ENCODE data around the gene ZNRF2. TPM values are rescaled to one million over a fixed set of nuclear protein-coding genes. Genes with fewer than 3 reads are reported as not detected.

The ZNRF2 gene
- total RNA-seq, 4 donors from 2014 or later: 44.2 to 57.4 (median 48.0) TPM

DNA sequence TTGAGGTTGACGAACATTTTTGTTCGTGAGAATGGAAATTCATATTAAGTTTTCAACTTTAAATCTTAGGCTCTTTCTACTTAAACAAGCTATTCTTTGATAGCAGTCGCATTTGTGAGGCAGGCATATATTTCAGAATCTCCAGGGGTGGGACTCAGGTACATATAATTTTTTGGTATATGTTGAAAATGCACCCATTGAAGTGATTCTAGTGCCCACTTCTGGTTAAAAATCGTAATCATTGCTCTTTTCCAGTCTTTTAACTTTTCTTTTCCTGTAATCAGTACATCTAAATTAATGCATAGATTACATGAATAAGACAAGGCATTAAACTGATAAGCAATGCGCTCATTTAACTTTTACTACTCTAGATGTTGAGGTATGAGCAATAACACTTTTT lies 67.8 kb downstream of the ZNRF2 start:
- peaks cover 24 to 29% of the 10 kb centered on the region in 2 donors for H3K4me1 ChIP-seq
- no peaks in the 10 kb centered on the region for H3K27me3 ChIP-seq
- H3K4me3 ChIP-seq (replicated peaks in 1 of 3): no peak overlapping the region
- no peaks in the 10 kb centered on the region for H3K9me3 ChIP-seq
- TF ChIP-seq, protein P1, sequence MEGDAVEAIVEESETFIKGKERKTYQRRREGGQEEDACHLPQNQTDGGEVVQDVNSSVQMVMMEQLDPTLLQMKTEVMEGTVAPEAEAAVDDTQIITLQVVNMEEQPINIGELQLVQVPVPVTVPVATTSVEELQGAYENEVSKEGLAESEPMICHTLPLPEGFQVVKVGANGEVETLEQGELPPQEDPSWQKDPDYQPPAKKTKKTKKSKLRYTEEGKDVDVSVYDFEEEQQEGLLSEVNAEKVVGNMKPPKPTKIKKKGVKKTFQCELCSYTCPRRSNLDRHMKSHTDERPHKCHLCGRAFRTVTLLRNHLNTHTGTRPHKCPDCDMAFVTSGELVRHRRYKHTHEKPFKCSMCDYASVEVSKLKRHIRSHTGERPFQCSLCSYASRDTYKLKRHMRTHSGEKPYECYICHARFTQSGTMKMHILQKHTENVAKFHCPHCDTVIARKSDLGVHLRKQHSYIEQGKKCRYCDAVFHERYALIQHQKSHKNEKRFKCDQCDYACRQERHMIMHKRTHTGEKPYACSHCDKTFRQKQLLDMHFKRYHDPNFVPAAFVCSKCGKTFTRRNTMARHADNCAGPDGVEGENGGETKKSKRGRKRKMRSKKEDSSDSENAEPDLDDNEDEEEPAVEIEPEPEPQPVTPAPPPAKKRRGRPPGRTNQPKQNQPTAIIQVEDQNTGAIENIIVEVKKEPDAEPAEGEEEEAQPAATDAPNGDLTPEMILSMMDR (IDR thresholded peaks at IDR 0.05): no peak
- no peak for TF ChIP-seq POLR2A (IDR thresholded peaks at IDR 0.05)
- H3K27ac ChIP-seq: no peak overlapping the region
- no peaks in the 10 kb centered on the region for H3K36me3 ChIP-seq
- intact Hi-C loops (cut with DNase I): no loop called here
- 94 to 95% methylated on average over 5 of the region's 5 CpGs for WGBS, 2 donors
- DNase-seq: no peak

DNA sequence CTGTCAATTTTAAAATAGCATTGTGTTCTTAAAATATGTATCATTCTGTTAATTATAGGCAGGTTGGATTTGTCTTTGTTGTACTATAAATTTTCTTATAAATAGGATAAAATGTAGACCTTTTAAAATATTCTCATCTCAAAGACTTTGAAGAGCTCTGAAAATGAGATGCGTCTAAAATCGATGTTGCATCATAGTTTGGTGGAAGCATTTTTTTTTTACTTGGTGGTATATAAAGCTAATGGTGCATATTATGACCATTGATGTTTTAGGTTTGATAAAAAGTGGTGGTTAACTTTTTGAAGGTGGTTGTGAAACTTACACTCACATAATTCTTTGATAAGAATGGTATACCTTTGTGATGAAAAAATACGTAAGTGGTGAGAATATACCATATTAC lies 69.1 kb downstream of the ZNRF2 start:
- no peaks in the 10 kb centered on the region for H3K36me3 ChIP-seq
- intact Hi-C loops (cut with DNase I): no loop called here
- no peak overlapping the region for H3K27ac ChIP-seq
- no peak for DNase-seq
- peaks cover 12 to 17% of the 10 kb centered on the region in 2 donors for H3K4me1 ChIP-seq
- H3K9me3 ChIP-seq: no peaks in the 10 kb centered on the region
- TF ChIP-seq POLR2A (IDR thresholded peaks at IDR 0.05): no peak
- TF ChIP-seq, protein P1 (IDR thresholded peaks at IDR 0.05): no peak
- H3K27me3 ChIP-seq: no peaks in the 10 kb centered on the region
- whole genome bisulfite sequencing, 2 donors: 96% methylated on average over 3 of the region's 3 CpGs
- no peak overlapping the region for H3K4me3 ChIP-seq (replicated peaks in 1 of 3)

DNA sequence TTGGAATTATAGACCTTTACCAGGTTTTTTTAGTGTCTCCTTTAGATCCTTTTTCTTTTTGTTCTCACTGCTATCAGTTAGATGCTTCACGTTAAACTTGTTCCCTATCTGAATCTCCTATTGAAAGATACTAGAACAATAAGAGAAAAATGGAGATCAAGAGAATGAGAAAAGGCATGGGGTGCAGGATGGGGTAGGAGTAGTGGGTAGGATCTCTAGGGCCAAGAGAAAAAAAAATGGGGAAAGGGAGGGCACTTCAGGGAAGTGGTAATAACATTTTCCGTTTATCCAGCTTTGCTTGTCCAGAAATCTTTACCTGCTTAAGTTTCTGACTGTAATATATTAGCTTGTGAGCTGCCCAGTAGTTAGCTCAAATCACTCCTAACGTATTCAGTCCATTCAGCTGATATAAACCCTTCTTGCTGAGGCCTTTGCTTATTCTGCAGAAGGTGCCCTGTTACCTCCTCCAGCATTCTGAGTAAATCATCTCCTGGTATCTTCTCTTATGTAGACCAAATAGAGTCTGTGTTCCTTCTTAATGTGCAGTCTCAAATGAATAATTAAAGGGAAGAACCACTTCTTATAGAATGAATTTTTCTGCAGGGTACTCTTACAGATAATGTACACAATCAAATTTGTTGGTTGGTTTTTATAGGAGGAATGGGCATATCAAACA lies 69.7 kb downstream of the ZNRF2 start:
- WGBS, 2 donors: 91 to 95% methylated on average over 3 of the region's 3 CpGs
- no peak overlapping the region for H3K27ac ChIP-seq
- TF ChIP-seq POLR2A (IDR thresholded peaks at IDR 0.05): no peak
- TF ChIP-seq, protein P1 (IDR thresholded peaks at IDR 0.05): no peak
- intact Hi-C loops (cut with DNase I): no loop called here
- H3K4me3 ChIP-seq (replicated peaks in 1 of 3): no peak overlapping the region
- no peaks in the 10 kb centered on the region for H3K9me3 ChIP-seq
- peaks cover 7 to 11% of the 10 kb centered on the region in 2 donors for H3K4me1 ChIP-seq
- DNase-seq: no peak
- H3K27me3 ChIP-seq: no peaks in the 10 kb centered on the region
- no peaks in the 10 kb centered on the region for H3K36me3 ChIP-seq

DNA sequence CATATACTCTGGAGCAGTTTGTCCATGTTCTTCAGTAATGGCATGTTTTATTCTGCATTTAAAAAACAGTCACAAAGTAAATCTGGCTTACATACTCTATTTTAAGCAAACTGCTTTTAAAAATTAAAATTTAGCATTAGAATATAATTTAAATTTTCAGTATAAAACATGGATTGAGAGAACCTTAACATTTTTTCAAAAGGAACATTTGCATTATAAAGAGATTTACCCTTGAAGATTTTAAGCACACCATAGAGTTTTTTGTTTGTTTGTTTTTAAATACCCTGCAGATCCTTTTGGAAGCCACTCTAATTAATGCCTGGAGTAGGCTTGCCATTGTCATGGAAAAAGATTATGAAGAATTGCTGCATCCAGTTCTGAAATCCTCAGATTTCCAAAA lies 70.4 kb downstream of the ZNRF2 start:
- Histone ChIP-seq H3K4me3 (replicated peaks in 1 of 3) (no peak overlapping the region), H3K9me3 (no peaks in the 10 kb centered on the region), H3K27ac (no peak overlapping the region), H3K27me3 (no peaks in the 10 kb centered on the region), H3K4me1 (peaks cover 5 to 6% of the 10 kb centered on the region in 2 donors), H3K36me3 (no peaks in the 10 kb centered on the region)
- intact Hi-C loops (cut with DNase I): no loop called here
- no peak for DNase-seq
- TF ChIP-seq, protein P1 (IDR thresholded peaks at IDR 0.05): no peak
- TF ChIP-seq POLR2A (IDR thresholded peaks at IDR 0.05): no peak

DNA sequence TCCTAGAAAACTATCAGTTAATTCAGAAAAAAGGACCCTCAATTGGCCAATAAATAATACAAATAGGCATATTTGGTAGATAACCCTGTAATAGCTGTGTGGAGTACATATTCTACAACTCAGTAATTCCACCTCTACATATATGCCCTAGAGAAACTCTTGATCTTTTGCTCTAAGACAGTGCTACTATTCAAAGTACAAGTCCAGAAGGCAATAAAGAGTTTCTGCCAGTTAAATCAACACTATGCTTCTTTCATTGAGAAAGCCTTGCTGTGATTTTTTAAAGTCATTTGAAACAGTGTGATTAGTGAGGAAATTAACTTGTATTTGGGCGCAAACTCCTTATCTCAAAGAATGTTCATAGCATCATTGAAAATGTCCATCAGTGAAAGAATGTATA lies 75.6 kb downstream of the ZNRF2 start:
- DNase-seq: no peak
- no peaks in the 10 kb centered on the region for H3K36me3 ChIP-seq
- intact Hi-C loops (cut with DNase I): no loop called here
- TF ChIP-seq, protein P1 (IDR thresholded peaks at IDR 0.05): no peak
- TF ChIP-seq POLR2A (IDR thresholded peaks at IDR 0.05): no peak
- no peaks in the 10 kb centered on the region for H3K4me1 ChIP-seq
- H3K9me3 ChIP-seq: no peaks in the 10 kb centered on the region
- WGBS, 2 donors: 98 to 100% methylated on average over 1 of the region's 1 CpG
- H3K27me3 ChIP-seq: no peaks in the 10 kb centered on the region
- H3K4me3 ChIP-seq (replicated peaks in 1 of 3): no peak overlapping the region
- no peak overlapping the region for H3K27ac ChIP-seq

All from thyroid gland (tissue), 4 donors.